Retinal pigment epithelial cell (primary cell): Measurements from ENCODE around the gene SUMO2.
"Not testable (repeated sequence)": the region's sequence is repeated elsewhere in the genome, so short reads cannot be mapped to it uniquely, and the experiment has no call there.

ENCODE experiments used
- DNase-seq: peaks from one replicate; pipeline ENCODE4 v3.0.0-alpha.2; 2010; ENCODE audit warnings: low read depth
- H3K4me3 ChIP-seq: 2 replicates; pipeline ENCODE4 v1.5.1; 2011; ENCODE audit warnings: mild to moderate bottlenecking, low read length, control low read depth, moderate library complexity
- CTCF ChIP-seq: conservative IDR thresholded peaks from 2 replicates; pipeline ENCODE4 v1.5.1; 2011; ENCODE audit warnings: low read depth, low read length, control low read depth, inconsistent platforms

The SUMO2 gene

GRCh38 chr17:75168998-75169397, 13.8 kb downstream of the SUMO2 start:
- TF ChIP-seq CTCF, result no peak
- no peak overlapping the region for H3K4me3 ChIP-seq
- no peak for DNase-seq

- H3K4me3 ChIP-seq, DNase-seq: not testable (repeated sequence)
Observed at GRCh38 chr17:75164606-75165005, 18.2 kb downstream of the SUMO2 start.

- H3K4me3 ChIP-seq, result no peak overlapping the region
- TF ChIP-seq CTCF, result no peak
- no peak for DNase-seq
Observed at GRCh38 chr17:75163074-75163473, 19.7 kb downstream of the SUMO2 start.

- no peak for TF ChIP-seq CTCF
- no peak for DNase-seq
- no peak overlapping the region for H3K4me3 ChIP-seq
Observed at GRCh38 chr17:75160211-75160610, 22.5 kb downstream of the SUMO2 start.

- no peak for TF ChIP-seq CTCF
- DNase-seq, result peak; percentile 56
- no peak overlapping the region for H3K4me3 ChIP-seq
Observed at GRCh38 chr17:75159196-75160031, 23.3 kb downstream of the SUMO2 start.

GRCh38 chr17:75158480-75158879, 24.3 kb downstream of the SUMO2 start:
- not testable (repeated sequence) for H3K4me3 ChIP-seq, DNase-seq

- no peak for DNase-seq
- no peak for TF ChIP-seq CTCF
- peak overlapping the region; percentile 46 for H3K4me3 ChIP-seq
Observed at GRCh38 chr17:75155191-75155601, 27.6 kb downstream of the SUMO2 start.
